Hepatocyte (in vitro differentiated cells): Measurements from ENCODE around the gene FGGY. TPM values are rescaled to one million over a fixed set of nuclear protein-coding genes. Genes with fewer than 3 reads are reported as not detected.

Experiments
- DNase-seq: peaks from one replicate; pipeline ENCODE4 v3.0.0-alpha.2; 2016; ENCODE audit warnings: low spot score
- H2AFZ ChIP-seq: fragments of 200-600 bp; sonication (generic); 2 replicates; pipeline ENCODE4 v1.6.0; 2016; ENCODE audit warnings: antibody characterized with exemption, mild to moderate bottlenecking
- H3K27ac ChIP-seq: fragments of 200-600 bp; sonication (generic); 2 replicates; pipeline ENCODE4 v1.5.1; 2016; ENCODE audit warnings: mild to moderate bottlenecking
- H3K27me3 ChIP-seq: fragments of 200-600 bp; sonication (generic); 2 replicates; pipeline ENCODE4 v1.6.1; 2016
- H3K36me3 ChIP-seq: fragments of 200-600 bp; sonication (generic); replicated peaks from 2 replicates; pipeline ENCODE4 v1.5.1; 2016; ENCODE audit warnings: low read depth; ENCODE audit not compliant: insufficient read depth
- H3K4me1 ChIP-seq: fragments of 200-600 bp; sonication (generic); 2 replicates; pipeline ENCODE4 v1.5.1; 2016; ENCODE audit warnings: mild to moderate bottlenecking, moderate library complexity; ENCODE audit not compliant: insufficient read depth
- H3K4me2 ChIP-seq: fragments of 200-600 bp; sonication (generic); 2 replicates; pipeline ENCODE4 v1.6.0; 2016
- H3K4me3 ChIP-seq: fragments of 200-600 bp; sonication (generic); 2 replicates; pipeline ENCODE4 v1.5.1; 2016; ENCODE audit warnings: mild to moderate bottlenecking
- H3K79me2 ChIP-seq: fragments of 200-600 bp; sonication (generic); 2 replicates; pipeline ENCODE4 v1.6.0; 2017; ENCODE audit warnings: mild to moderate bottlenecking
- H3K9me2 ChIP-seq: fragments of 200-600 bp; sonication (generic); replicated peaks from 2 replicates; pipeline ENCODE4 v1.6.0; 2017; ENCODE audit warnings: mild to moderate bottlenecking; ENCODE audit not compliant: insufficient read depth
- H3K9me3 ChIP-seq: fragments of 200-600 bp; sonication (generic); 2 replicates; pipeline ENCODE4 v1.5.1; 2016; ENCODE audit warnings: low read depth, mild to moderate bottlenecking
- H4K20me1 ChIP-seq: fragments of 200-600 bp; sonication (generic); 2 replicates; pipeline ENCODE4 v1.6.0; 2016; ENCODE audit warnings: mild to moderate bottlenecking; ENCODE audit not compliant: insufficient read depth, poor library complexity, severe bottlenecking
- EZH2 ChIP-seq: fragments of 200-600 bp; sonication (generic); IDR thresholded peaks from 2 replicates; pipeline ENCODE4 v1.6.1; 2016; ENCODE audit warnings: antibody characterized with exemption, mild to moderate bottlenecking, borderline replicate concordance
- EZH2phosphoT487 ChIP-seq: fragments of 200-600 bp; sonication (generic); IDR thresholded peaks from one replicate; pipeline ENCODE4 v1.6.1; 2018; ENCODE audit warnings: antibody characterized with exemption, mild to moderate bottlenecking, low read depth, moderate library complexity; ENCODE audit not compliant: unreplicated experiment, severe bottlenecking
- WGBS: methylation state at CpG from one replicate; pipeline ENCODE4 v1.1.6; 2016; ENCODE audit warnings: low lambda C conversion rate; ENCODE audit errors: missing lambda C conversion rate; 5-methylcytosine and 5-hydroxymethylcytosine counted together
- polyA plus RNA-seq: library from polyadenylated mRNA; unstranded; fragments of >200 nt; fragmentation: Nextera tagmentation; extraction: Ambion mirVana; gene quantifications from 2 replicates; pipeline ENCODE4 v1.2.1, GENCODE V29; 2016
- total RNA-seq: library from RNA; depleted of rRNA; stranded (reverse); fragments of >200 nt; gene quantifications from 2 replicates; pipeline ENCODE4 v1.2.3, GENCODE V29; 2014
- TF ChIP-seq, protein P1 (sequence below): fragments of 200-600 bp; sonication (generic); IDR thresholded peaks from 2 replicates; pipeline ENCODE4 v1.5.1; 2016; ENCODE audit warnings: antibody characterized with exemption, mild to moderate bottlenecking; ENCODE audit not compliant: poor library complexity

FGGY gene
- total and polyA plus RNA-seq, 2 experiments from 2014 or later = 18.0 to 20.6 TPM

DNA sequence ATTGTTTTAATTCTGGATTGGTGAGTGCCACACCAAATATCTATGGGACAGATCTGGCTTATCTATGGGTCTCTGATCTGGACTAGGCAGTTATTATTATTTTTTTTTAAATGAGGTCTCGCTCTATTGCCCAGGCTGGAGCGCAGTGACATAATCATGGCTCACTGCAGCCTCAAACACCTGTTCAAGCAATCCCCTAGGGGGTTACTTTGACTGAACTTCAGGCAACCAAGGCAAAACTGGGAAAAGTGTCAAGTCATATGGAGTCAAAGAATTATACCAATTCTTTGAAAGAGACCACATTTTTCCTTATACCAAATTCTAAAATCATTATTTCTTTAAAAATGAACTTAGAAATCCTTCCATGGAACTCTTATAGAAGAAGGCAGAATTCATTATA lies 388.8 kb downstream of the FGGY start:
- Histone ChIP-seq H3K9me3 (no peaks in the 10 kb centered on the region), H3K4me1 (peaks cover 28% of the 10 kb centered on the region)

DNA sequence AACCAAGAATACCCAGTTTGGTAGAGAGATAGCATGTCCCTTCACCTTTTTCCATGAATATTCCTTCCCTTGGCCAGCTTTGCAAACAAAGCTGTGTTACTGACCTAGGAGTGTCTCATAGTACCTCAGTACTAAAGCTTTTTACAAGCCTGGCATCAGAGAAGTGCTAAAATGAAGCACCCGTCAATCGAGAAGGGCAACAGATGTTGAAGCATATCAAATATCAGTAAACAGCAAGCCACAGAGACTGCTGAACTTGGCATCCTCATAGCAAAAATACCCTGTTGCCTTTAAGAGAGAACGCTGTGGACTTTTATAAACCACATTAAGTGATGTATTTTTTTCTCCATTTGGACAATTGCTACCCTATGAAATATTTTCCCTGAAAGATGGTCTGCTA lies 389.3 kb downstream of the FGGY start:
- H3K79me2 ChIP-seq = no peaks in the 10 kb centered on the region
- H3K4me3 ChIP-seq = no peak overlapping the region
- no peaks in the 10 kb centered on the region for H3K9me3 ChIP-seq
- H3K4me2 ChIP-seq = no peak overlapping the region
- H3K9me2 ChIP-seq = no peaks in the 10 kb centered on the region
- H3K4me1 ChIP-seq = peaks cover 33% of the 10 kb centered on the region
- 82% methylated on average over 3 of the region's 3 CpGs for WGBS
- peak overlapping the region; percentile 11 for H3K27ac ChIP-seq
- TF ChIP-seq EZH2phosphoT487 = no peak
- TF ChIP-seq, protein P1, sequence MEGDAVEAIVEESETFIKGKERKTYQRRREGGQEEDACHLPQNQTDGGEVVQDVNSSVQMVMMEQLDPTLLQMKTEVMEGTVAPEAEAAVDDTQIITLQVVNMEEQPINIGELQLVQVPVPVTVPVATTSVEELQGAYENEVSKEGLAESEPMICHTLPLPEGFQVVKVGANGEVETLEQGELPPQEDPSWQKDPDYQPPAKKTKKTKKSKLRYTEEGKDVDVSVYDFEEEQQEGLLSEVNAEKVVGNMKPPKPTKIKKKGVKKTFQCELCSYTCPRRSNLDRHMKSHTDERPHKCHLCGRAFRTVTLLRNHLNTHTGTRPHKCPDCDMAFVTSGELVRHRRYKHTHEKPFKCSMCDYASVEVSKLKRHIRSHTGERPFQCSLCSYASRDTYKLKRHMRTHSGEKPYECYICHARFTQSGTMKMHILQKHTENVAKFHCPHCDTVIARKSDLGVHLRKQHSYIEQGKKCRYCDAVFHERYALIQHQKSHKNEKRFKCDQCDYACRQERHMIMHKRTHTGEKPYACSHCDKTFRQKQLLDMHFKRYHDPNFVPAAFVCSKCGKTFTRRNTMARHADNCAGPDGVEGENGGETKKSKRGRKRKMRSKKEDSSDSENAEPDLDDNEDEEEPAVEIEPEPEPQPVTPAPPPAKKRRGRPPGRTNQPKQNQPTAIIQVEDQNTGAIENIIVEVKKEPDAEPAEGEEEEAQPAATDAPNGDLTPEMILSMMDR = no peak
- TF ChIP-seq EZH2 = no peak
- DNase-seq = no peak
- H3K36me3 ChIP-seq = no peaks in the 10 kb centered on the region
- H2AFZ ChIP-seq = no peak overlapping the region
- no peaks in the 10 kb centered on the region for H4K20me1 ChIP-seq
- H3K27me3 ChIP-seq = no peaks in the 10 kb centered on the region

More for the DNA sequence above, 388.8 kb downstream of the FGGY start:
- Histone ChIP-seq H3K36me3 (no peaks in the 10 kb centered on the region), H4K20me1 (no peaks in the 10 kb centered on the region), H3K4me2 (no peak overlapping the region), H3K4me3 (no peak overlapping the region), H3K27me3 (no peaks in the 10 kb centered on the region), H3K9me2 (no peaks in the 10 kb centered on the region), H3K27ac (peak overlapping the region; percentile 2), H3K79me2 (no peaks in the 10 kb centered on the region), H2AFZ (no peak overlapping the region)
- 95% methylated on average over 2 of the region's 2 CpGs for WGBS
- no peak for DNase-seq
- TF ChIP-seq, protein P1 = no peak
- TF ChIP-seq EZH2 (no peak), EZH2phosphoT487 (no peak)

DNA sequence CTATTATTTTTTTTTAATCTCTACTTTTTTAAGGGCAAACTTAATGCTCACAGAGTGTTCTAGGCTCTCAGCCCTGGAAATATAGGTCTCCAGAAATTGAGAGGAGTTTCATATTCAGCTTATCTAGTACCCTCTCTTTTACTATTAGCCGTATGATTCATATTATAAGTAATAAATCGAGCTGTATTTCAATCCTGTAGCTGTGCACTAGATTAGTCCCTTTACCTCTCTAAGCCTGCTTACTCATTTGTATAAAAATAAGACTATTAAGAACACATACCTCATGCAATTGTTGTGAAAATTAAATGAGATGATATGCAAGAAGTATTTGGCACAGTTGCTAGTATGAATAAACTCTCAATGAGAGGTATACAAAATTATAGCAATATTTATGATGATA lies 389.7 kb downstream of the FGGY start:
- no peaks in the 10 kb centered on the region for H4K20me1 ChIP-seq
- no peak overlapping the region for H3K4me3 ChIP-seq
- no peaks in the 10 kb centered on the region for H3K36me3 ChIP-seq
- no peak overlapping the region for H3K4me2 ChIP-seq
- no peak for DNase-seq
- peaks cover 35% of the 10 kb centered on the region for H3K4me1 ChIP-seq
- no peaks in the 10 kb centered on the region for H3K9me2 ChIP-seq
- H3K27ac ChIP-seq = peak overlapping the region; percentile 11
- no peaks in the 10 kb centered on the region for H3K27me3 ChIP-seq
- H2AFZ ChIP-seq = no peak overlapping the region
- no peaks in the 10 kb centered on the region for H3K79me2 ChIP-seq
- TF ChIP-seq EZH2 = no peak
- no peak for TF ChIP-seq EZH2phosphoT487
- TF ChIP-seq, protein P1 = no peak
- 70% methylated on average over 2 of the region's 2 CpGs for WGBS
- no peaks in the 10 kb centered on the region for H3K9me3 ChIP-seq

DNA sequence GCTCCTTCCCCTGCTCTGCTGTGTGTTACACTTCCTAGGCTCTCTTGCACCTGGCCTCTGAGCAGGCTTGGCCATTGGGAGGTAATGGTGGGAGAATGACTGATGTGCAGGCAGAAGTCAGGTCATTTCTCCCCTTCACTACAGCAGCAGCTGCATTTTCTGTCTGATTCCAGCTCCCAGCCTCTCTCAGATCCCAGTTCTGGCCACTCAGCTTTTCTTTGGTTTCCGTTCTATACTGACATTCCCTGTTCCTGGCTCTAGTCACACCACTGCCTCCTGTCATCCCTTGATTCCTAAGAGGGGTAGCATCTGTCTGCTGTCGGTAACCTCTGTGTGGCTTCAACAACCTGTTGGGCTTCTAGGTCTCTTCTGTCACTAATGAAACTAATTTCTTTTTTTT lies 390.2 kb downstream of the FGGY start:
- Histone ChIP-seq H3K9me2 (no peaks in the 10 kb centered on the region), H4K20me1 (no peaks in the 10 kb centered on the region), H3K27ac (peak overlapping the region; percentile 11), H3K4me1 (peaks cover 40% of the 10 kb centered on the region), H3K4me3 (no peak overlapping the region), H3K9me3 (no peaks in the 10 kb centered on the region), H3K4me2 (no peak overlapping the region), H3K27me3 (no peaks in the 10 kb centered on the region), H3K79me2 (no peaks in the 10 kb centered on the region), H2AFZ (no peak overlapping the region), H3K36me3 (no peaks in the 10 kb centered on the region)
- TF ChIP-seq, protein P1 = no peak
- TF ChIP-seq EZH2phosphoT487 = no peak
- no peak for TF ChIP-seq EZH2
- DNase-seq = no peak
- 81% methylated on average over 2 of the region's 2 CpGs for WGBS
